Measurements from ENCODE around the gene PIGK.

Gene PIGK

GRCh38 chr1:77126307-77126706 is 92.9 kb downstream of the PIGK start:
- no peak for TF ChIP-seq EZH2 (IDR thresholded peaks at IDR 0.05; ENCODE audit: borderline replicate concordance, low read length)
- TF ChIP-seq CTCF (IDR thresholded peaks at IDR 0.05; ENCODE audit: low read length), result peak; percentile 67

GRCh38 chr1:77121503-77121902 is 97.7 kb downstream of the PIGK start:
- no peak overlapping the region for H3K9ac ChIP-seq (ENCODE audit: low read length)
- H3K27ac ChIP-seq (ENCODE audit: low read depth, low read length, poor library complexity, severe bottlenecking), result no peak overlapping the region
- no peaks in the 10 kb centered on the region for H3K9me2 ChIP-seq (ENCODE audit: low read depth, low read length)
- H3K36me3 ChIP-seq (ENCODE audit: insufficient read depth, low read length), result no peaks in the 10 kb centered on the region
- H3K9me3 ChIP-seq (ENCODE audit: low read length), result no peaks in the 10 kb centered on the region
- H3K79me2 ChIP-seq (ENCODE audit: insufficient read depth, low read length), result no peaks in the 10 kb centered on the region
- H4K20me1 ChIP-seq (ENCODE audit: insufficient read depth, low read length), result no peaks in the 10 kb centered on the region
- no peaks in the 10 kb centered on the region for H3K4me1 ChIP-seq (ENCODE audit: insufficient read depth, low read length, severe bottlenecking)
- no peaks in the 10 kb centered on the region for H3K27me3 ChIP-seq (ENCODE audit: insufficient read depth, low read length)
- H2AFZ ChIP-seq (ENCODE audit: low read length), result no peak overlapping the region
- H3K4me2 ChIP-seq (ENCODE audit: low read length), result no peak overlapping the region
- no peaks in the 10 kb centered on the region for H3F3A ChIP-seq (ENCODE audit: insufficient read depth, low read length)
- TF ChIP-seq CTCF (IDR thresholded peaks at IDR 0.05; ENCODE audit: low read length) (no peak), EZH2 (IDR thresholded peaks at IDR 0.05; ENCODE audit: borderline replicate concordance, low read length) (no peak)
- H3K4me3 ChIP-seq (ENCODE audit: low read depth, low read length, poor library complexity, severe bottlenecking), result no peak overlapping the region

More at GRCh38 chr1:77126307-77126706, 92.9 kb downstream of the PIGK start:
- no peak overlapping the region for H3K27ac ChIP-seq (ENCODE audit: low read depth, low read length, poor library complexity, severe bottlenecking)
- no peaks in the 10 kb centered on the region for H3K27me3 ChIP-seq (ENCODE audit: insufficient read depth, low read length)
- 0 out of 2 replicates have a peak overlapping the region, but pooled peaks have one; percentile 60 for H2AFZ ChIP-seq (ENCODE audit: low read length)
- H3K4me2 ChIP-seq (ENCODE audit: low read length), result no peak overlapping the region
- no peaks in the 10 kb centered on the region for H3F3A ChIP-seq (ENCODE audit: insufficient read depth, low read length)
- H3K4me3 ChIP-seq (ENCODE audit: low read depth, low read length, poor library complexity, severe bottlenecking), result no peak overlapping the region
- H3K79me2 ChIP-seq (ENCODE audit: insufficient read depth, low read length), result no peaks in the 10 kb centered on the region
- no peaks in the 10 kb centered on the region for H4K20me1 ChIP-seq (ENCODE audit: insufficient read depth, low read length)
- no peak overlapping the region for H3K9ac ChIP-seq (ENCODE audit: low read length)
- no peaks in the 10 kb centered on the region for H3K4me1 ChIP-seq (ENCODE audit: insufficient read depth, low read length, severe bottlenecking)
- H3K9me3 ChIP-seq (ENCODE audit: low read length), result no peaks in the 10 kb centered on the region
- no peaks in the 10 kb centered on the region for H3K36me3 ChIP-seq (ENCODE audit: insufficient read depth, low read length)
- no peaks in the 10 kb centered on the region for H3K9me2 ChIP-seq (ENCODE audit: low read depth, low read length)

GRCh38 chr1:77120950-77121349 is 98.3 kb downstream of the PIGK start:
- no peaks in the 10 kb centered on the region for H3K9me3 ChIP-seq (ENCODE audit: low read length)
- H3K4me1 ChIP-seq (ENCODE audit: insufficient read depth, low read length, severe bottlenecking), result no peaks in the 10 kb centered on the region
- no peaks in the 10 kb centered on the region for H3K79me2 ChIP-seq (ENCODE audit: insufficient read depth, low read length)
- H3K9me2 ChIP-seq (ENCODE audit: low read depth, low read length), result no peaks in the 10 kb centered on the region
- H3K9ac ChIP-seq (ENCODE audit: low read length), result no peak overlapping the region
- H3K27me3 ChIP-seq (ENCODE audit: insufficient read depth, low read length), result no peaks in the 10 kb centered on the region
- H4K20me1 ChIP-seq (ENCODE audit: insufficient read depth, low read length), result no peaks in the 10 kb centered on the region
- no peak overlapping the region for H2AFZ ChIP-seq (ENCODE audit: low read length)
- no peak overlapping the region for H3K27ac ChIP-seq (ENCODE audit: low read depth, low read length, poor library complexity, severe bottlenecking)
- no peaks in the 10 kb centered on the region for H3F3A ChIP-seq (ENCODE audit: insufficient read depth, low read length)
- no peak for TF ChIP-seq CTCF (IDR thresholded peaks at IDR 0.05; ENCODE audit: low read length)
- TF ChIP-seq EZH2 (IDR thresholded peaks at IDR 0.05; ENCODE audit: borderline replicate concordance, low read length), result no peak
- no peak overlapping the region for H3K4me2 ChIP-seq (ENCODE audit: low read length)
- H3K4me3 ChIP-seq (ENCODE audit: low read depth, low read length, poor library complexity, severe bottlenecking), result no peak overlapping the region
- H3K36me3 ChIP-seq (ENCODE audit: insufficient read depth, low read length), result no peaks in the 10 kb centered on the region
